PC-9 (cell line): ENCODE measurements around the gene FKBP5.

Experiments used
- EZH2 ChIP-seq: fragments of 200-600 bp; sonication (generic); IDR thresholded peaks from 2 replicates; pipeline ENCODE4 v1.8.0; 2017; ENCODE audit warnings: antibody characterized with exemption, low read depth
- TF ChIP-seq, protein P1 (sequence below): fragments of 200-600 bp; sonication (generic); conservative IDR thresholded peaks from 2 replicates; pipeline ENCODE4 v1.6.1; 2017; ENCODE audit warnings: mixed run types, antibody characterized with exemption, mild to moderate bottlenecking, moderate library complexity

- TF ChIP-seq, protein P1, sequence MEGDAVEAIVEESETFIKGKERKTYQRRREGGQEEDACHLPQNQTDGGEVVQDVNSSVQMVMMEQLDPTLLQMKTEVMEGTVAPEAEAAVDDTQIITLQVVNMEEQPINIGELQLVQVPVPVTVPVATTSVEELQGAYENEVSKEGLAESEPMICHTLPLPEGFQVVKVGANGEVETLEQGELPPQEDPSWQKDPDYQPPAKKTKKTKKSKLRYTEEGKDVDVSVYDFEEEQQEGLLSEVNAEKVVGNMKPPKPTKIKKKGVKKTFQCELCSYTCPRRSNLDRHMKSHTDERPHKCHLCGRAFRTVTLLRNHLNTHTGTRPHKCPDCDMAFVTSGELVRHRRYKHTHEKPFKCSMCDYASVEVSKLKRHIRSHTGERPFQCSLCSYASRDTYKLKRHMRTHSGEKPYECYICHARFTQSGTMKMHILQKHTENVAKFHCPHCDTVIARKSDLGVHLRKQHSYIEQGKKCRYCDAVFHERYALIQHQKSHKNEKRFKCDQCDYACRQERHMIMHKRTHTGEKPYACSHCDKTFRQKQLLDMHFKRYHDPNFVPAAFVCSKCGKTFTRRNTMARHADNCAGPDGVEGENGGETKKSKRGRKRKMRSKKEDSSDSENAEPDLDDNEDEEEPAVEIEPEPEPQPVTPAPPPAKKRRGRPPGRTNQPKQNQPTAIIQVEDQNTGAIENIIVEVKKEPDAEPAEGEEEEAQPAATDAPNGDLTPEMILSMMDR, result no peak
- TF ChIP-seq EZH2, result no peak
These were observed 5.7 kb upstream of the FKBP5 start for GRCh38 chr6:35694462-35694861.
